Measurements from ENCODE around the gene SEC16B.

The SEC16B gene

GRCh38 chr1:178017517-178017916, 47.7 kb upstream of the SEC16B start:
- Histone ChIP-seq H3K36me3 (ENCODE audit: insufficient read depth, low read length) (no peaks in the 10 kb centered on the region), H4K20me1 (ENCODE audit: insufficient read depth, low read length) (no peaks in the 10 kb centered on the region), H3K9ac (ENCODE audit: low read length) (no peak overlapping the region), H3K27me3 (ENCODE audit: insufficient read depth, low read length) (no peaks in the 10 kb centered on the region), H3K9me3 (ENCODE audit: low read length) (no peaks in the 10 kb centered on the region), H3K79me2 (ENCODE audit: insufficient read depth, low read length) (no peaks in the 10 kb centered on the region), H2AFZ (ENCODE audit: low read length) (no peak overlapping the region), H3F3A (ENCODE audit: insufficient read depth, low read length) (no peaks in the 10 kb centered on the region), H3K4me1 (ENCODE audit: insufficient read depth, low read length, severe bottlenecking) (no peaks in the 10 kb centered on the region), H3K4me2 (ENCODE audit: low read length) (no peak overlapping the region), H3K4me3 (ENCODE audit: low read depth, low read length, poor library complexity, severe bottlenecking) (no peak overlapping the region), H3K9me2 (ENCODE audit: low read depth, low read length) (no peaks in the 10 kb centered on the region), H3K27ac (ENCODE audit: low read depth, low read length, poor library complexity, severe bottlenecking) (no peak overlapping the region)
- TF ChIP-seq CTCF (IDR thresholded peaks at IDR 0.05; ENCODE audit: low read length), result no peak
- no peak for TF ChIP-seq EZH2 (IDR thresholded peaks at IDR 0.05; ENCODE audit: borderline replicate concordance, low read length)

- no peak for TF ChIP-seq CTCF (IDR thresholded peaks at IDR 0.05; ENCODE audit: low read length)
- no peak for TF ChIP-seq EZH2 (IDR thresholded peaks at IDR 0.05; ENCODE audit: borderline replicate concordance, low read length)
- Histone ChIP-seq H3K4me2 (ENCODE audit: low read length) (no peak overlapping the region), H3K9me3 (ENCODE audit: low read length) (no peaks in the 10 kb centered on the region), H3K79me2 (ENCODE audit: insufficient read depth, low read length) (no peaks in the 10 kb centered on the region), H2AFZ (ENCODE audit: low read length) (no peak overlapping the region), H3K36me3 (ENCODE audit: insufficient read depth, low read length) (no peaks in the 10 kb centered on the region), H3F3A (ENCODE audit: insufficient read depth, low read length) (no peaks in the 10 kb centered on the region), H3K9me2 (ENCODE audit: low read depth, low read length) (no peaks in the 10 kb centered on the region), H4K20me1 (ENCODE audit: insufficient read depth, low read length) (no peaks in the 10 kb centered on the region), H3K27me3 (ENCODE audit: insufficient read depth, low read length) (no peaks in the 10 kb centered on the region), H3K9ac (ENCODE audit: low read length) (no peak overlapping the region), H3K27ac (ENCODE audit: low read depth, low read length, poor library complexity, severe bottlenecking) (no peak overlapping the region), H3K4me3 (ENCODE audit: low read depth, low read length, poor library complexity, severe bottlenecking) (no peak overlapping the region), H3K4me1 (ENCODE audit: insufficient read depth, low read length, severe bottlenecking) (no peaks in the 10 kb centered on the region)
Measured at GRCh38 chr1:178011864-178012503, 42.1 kb upstream of the SEC16B start.

- Histone ChIP-seq H3K9me2 (ENCODE audit: low read depth, low read length) (no peaks in the 10 kb centered on the region), H3K4me1 (ENCODE audit: insufficient read depth, low read length, severe bottlenecking) (no peaks in the 10 kb centered on the region), H3K27me3 (ENCODE audit: insufficient read depth, low read length) (no peaks in the 10 kb centered on the region), H3K4me2 (ENCODE audit: low read length) (no peak overlapping the region), H3K27ac (ENCODE audit: low read depth, low read length, poor library complexity, severe bottlenecking) (no peak overlapping the region), H2AFZ (ENCODE audit: low read length) (no peak overlapping the region), H4K20me1 (ENCODE audit: insufficient read depth, low read length) (no peaks in the 10 kb centered on the region), H3K9ac (ENCODE audit: low read length) (no peak overlapping the region), H3F3A (ENCODE audit: insufficient read depth, low read length) (no peaks in the 10 kb centered on the region), H3K9me3 (ENCODE audit: low read length) (no peaks in the 10 kb centered on the region), H3K79me2 (ENCODE audit: insufficient read depth, low read length) (no peaks in the 10 kb centered on the region), H3K36me3 (ENCODE audit: insufficient read depth, low read length) (no peaks in the 10 kb centered on the region), H3K4me3 (ENCODE audit: low read depth, low read length, poor library complexity, severe bottlenecking) (no peak overlapping the region)
- TF ChIP-seq CTCF (IDR thresholded peaks at IDR 0.05; ENCODE audit: low read length) (no peak), EZH2 (IDR thresholded peaks at IDR 0.05; ENCODE audit: borderline replicate concordance, low read length) (no peak)
Measured at GRCh38 chr1:178011465-178011828, 41.6 kb upstream of the SEC16B start.

All from OCI-LY1 (cell line).